ENCODE measurements around the gene PACRG. TPM values are rescaled to one million over a fixed set of nuclear protein-coding genes. Genes with fewer than 3 reads are reported as not detected.

Gene PACRG
- total and polyA plus RNA-seq, 2 donors (not counting 3 experiments of a cell fraction or from before 2014, with no cell fraction given), result 0.08 TPM; not detected in 1

DNA sequence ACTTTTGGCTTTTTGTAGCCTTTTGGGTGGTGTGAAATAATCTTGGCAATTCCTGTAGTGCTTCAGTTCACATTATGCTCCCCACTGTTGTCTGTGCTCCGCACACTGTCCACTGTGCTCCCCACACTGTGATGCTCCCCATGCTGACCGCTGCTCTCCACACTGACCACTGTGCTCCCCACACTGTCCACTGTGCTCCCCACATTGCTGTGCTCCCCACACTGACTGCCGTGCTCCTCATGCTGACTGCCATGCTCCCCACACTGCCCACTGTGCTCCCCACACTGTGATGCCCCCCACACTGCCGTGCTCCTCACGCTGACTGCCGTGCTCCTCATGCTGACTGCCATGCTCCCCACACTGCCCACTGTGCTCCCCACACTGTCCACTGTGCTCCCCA is 118.9 kb downstream of the PACRG start:
- no peaks in the 10 kb centered on the region for H3K79me2 ChIP-seq (ENCODE audit: control insufficient read depth, insufficient read depth, low read length)
- H3K4me3 ChIP-seq (replicated peaks in 1 of 3; ENCODE audit: insufficient read depth in 1 of 3, low read depth in 1 of 3, low read length in 3 of 3), result no peak overlapping the region
- ChIA-PET POLR2A (no interaction called here), CTCF (no interaction called here)
- no peak for FAIRE-seq
- H3K27me3 ChIP-seq (ENCODE audit: control insufficient read depth in 2 of 2, insufficient read depth in 2 of 2, low read length in 2 of 2), result no peaks in the 10 kb centered on the region
- no peak overlapping the region for H3K4me2 ChIP-seq (ENCODE audit: insufficient read depth, low read length)
- dilution Hi-C loops (cut with MboI; ENCODE audit: extremely low pct_ligation_motif_present, low sequenced_read_pairs), result no loop called here
- no peaks in the 10 kb centered on the region for H3K9me1 ChIP-seq (replicated peaks; ENCODE audit: control insufficient read depth, extremely low read depth, insufficient read depth, low read length)
- no TSS peak for BruUV-seq (replicated peaks)
- H2AFZ ChIP-seq (ENCODE audit: low read depth, low read length), result no peak overlapping the region
- H3K9ac ChIP-seq (replicated peaks; ENCODE audit: extremely low read depth, insufficient read depth, low read length), result no peak overlapping the region
- intact Hi-C loops (cut with micrococcal nuclease), result no loop called here
- H4K20me1 ChIP-seq (replicated peaks; ENCODE audit: control insufficient read depth, extremely low read depth, insufficient read depth, low read length), result no peaks in the 10 kb centered on the region
- H3K36me3 ChIP-seq (ENCODE audit: control insufficient read depth in 2 of 2, extremely low read depth in 1 of 2, insufficient read depth in 2 of 2, low read length in 2 of 2), result no peaks in the 10 kb centered on the region
- H3K9me3 ChIP-seq (replicated peaks; ENCODE audit: control insufficient read depth, insufficient read depth, low read length), result no peaks in the 10 kb centered on the region
- no peak overlapping the region for H3K27ac ChIP-seq (ENCODE audit: insufficient read depth, low read depth, low read length)
- DNase-seq (ENCODE audit: low read depth, low spot score), result no peak
- H3K4me1 ChIP-seq (ENCODE audit: control insufficient read depth, extremely low read depth, insufficient read depth, low read length), result no peaks in the 10 kb centered on the region
- TF ChIP-seq JUN (IDR thresholded peaks at IDR 0.05; ENCODE audit: borderline replicate concordance, insufficient read depth, insufficient read length, low read depth) (no peak), GATA2 (IDR thresholded peaks at IDR 0.05; ENCODE audit: insufficient read depth, insufficient read length, low read depth, low read length) (no peak), FOS (IDR thresholded peaks at IDR 0.05; ENCODE audit: borderline replicate concordance, insufficient read depth, low read length) (no peak), POLR2AphosphoS5 (IDR thresholded peaks at IDR 0.05; ENCODE audit: insufficient read depth, low read depth, low read length) (no peak), POLR2A (IDR thresholded peaks at IDR 0.05; ENCODE audit: low read depth, low read length) (no peak), EZH2 (IDR thresholded peaks at IDR 0.05; ENCODE audit: borderline replicate concordance, low read depth, low read length, severe bottlenecking) (no peak), MYC (IDR thresholded peaks at IDR 0.05; ENCODE audit: low read depth, low read length) (no peak)
- TF ChIP-seq, protein P1, sequence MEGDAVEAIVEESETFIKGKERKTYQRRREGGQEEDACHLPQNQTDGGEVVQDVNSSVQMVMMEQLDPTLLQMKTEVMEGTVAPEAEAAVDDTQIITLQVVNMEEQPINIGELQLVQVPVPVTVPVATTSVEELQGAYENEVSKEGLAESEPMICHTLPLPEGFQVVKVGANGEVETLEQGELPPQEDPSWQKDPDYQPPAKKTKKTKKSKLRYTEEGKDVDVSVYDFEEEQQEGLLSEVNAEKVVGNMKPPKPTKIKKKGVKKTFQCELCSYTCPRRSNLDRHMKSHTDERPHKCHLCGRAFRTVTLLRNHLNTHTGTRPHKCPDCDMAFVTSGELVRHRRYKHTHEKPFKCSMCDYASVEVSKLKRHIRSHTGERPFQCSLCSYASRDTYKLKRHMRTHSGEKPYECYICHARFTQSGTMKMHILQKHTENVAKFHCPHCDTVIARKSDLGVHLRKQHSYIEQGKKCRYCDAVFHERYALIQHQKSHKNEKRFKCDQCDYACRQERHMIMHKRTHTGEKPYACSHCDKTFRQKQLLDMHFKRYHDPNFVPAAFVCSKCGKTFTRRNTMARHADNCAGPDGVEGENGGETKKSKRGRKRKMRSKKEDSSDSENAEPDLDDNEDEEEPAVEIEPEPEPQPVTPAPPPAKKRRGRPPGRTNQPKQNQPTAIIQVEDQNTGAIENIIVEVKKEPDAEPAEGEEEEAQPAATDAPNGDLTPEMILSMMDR (IDR thresholded peaks at IDR 0.05; ENCODE audit: extremely low read depth in 1 of 2, insufficient read depth in 1 of 2, low read depth in 1 of 2, low read length in 2 of 2), result no peak
- TF ChIP-seq, protein P2, sequence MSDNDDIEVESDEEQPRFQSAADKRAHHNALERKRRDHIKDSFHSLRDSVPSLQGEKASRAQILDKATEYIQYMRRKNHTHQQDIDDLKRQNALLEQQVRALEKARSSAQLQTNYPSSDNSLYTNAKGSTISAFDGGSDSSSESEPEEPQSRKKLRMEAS (IDR thresholded peaks at IDR 0.05; ENCODE audit: insufficient read depth, insufficient read length), result no peak
